Activated CD4-positive, alpha-beta T cell treated with anti-CD3 and anti-CD28 coated beads for 36 hours (primary cell): ENCODE results near the gene MAPT. TPM values are rescaled to one million over a fixed set of nuclear protein-coding genes. Genes with fewer than 3 reads are reported as not detected.

Experiments
- ATAC-seq: fragments of 200-7000 bp; cut with Tn5 transposase; one replicate; pipeline ENCODE4 v1.10.0; 2021; ENCODE audit warnings: mild to moderate bottlenecking, moderate library complexity
- CTCF ChIA-PET: fragments of 350-600 bp; sonication (Branson Sonifier 250); formaldehyde crosslinking; loops from one replicate; lab custom pipeline; 2021; ENCODE audit warnings: antibody characterized with exemption; lab: Charles Lee
- POLR2A ChIA-PET: fragments of 350-600 bp; sonication (Branson Sonifier 250); formaldehyde crosslinking; loops from one replicate; lab custom pipeline; 2021; ENCODE audit warnings: antibody characterized with exemption, inconsistent platforms; lab: Charles Lee
- DNase-seq: peaks from one replicate; pipeline ENCODE4 v3.0.0-alpha.2; 2020
- H3K27ac Mint-ChIP-seq: one replicate; pipeline ENCODE4 v1.8.0; 2021; ENCODE audit warnings: mixed read lengths
- H3K27me3 Mint-ChIP-seq: one replicate; pipeline ENCODE4 v1.8.0; 2021; ENCODE audit warnings: mixed read lengths
- H3K36me3 Mint-ChIP-seq: one replicate; pipeline ENCODE4 v1.8.0; 2021; ENCODE audit warnings: low read depth, mixed read lengths
- H3K4me1 Mint-ChIP-seq: one replicate; pipeline ENCODE4 v1.8.0; 2021; ENCODE audit warnings: mixed read lengths
- H3K4me3 Mint-ChIP-seq: one replicate; pipeline ENCODE4 v1.8.0; 2021; ENCODE audit warnings: mild to moderate bottlenecking, moderate library complexity, mixed read lengths
- H3K9me3 Mint-ChIP-seq: one replicate; pipeline ENCODE4 v1.8.0; 2021; ENCODE audit warnings: low read depth, mixed read lengths
- intact Hi-C, 2 experiments: fragments of 100-400 bp; cut with DNase I in 1 of 2; cut with micrococcal nuclease in 1 of 2; formaldehyde crosslinking; loops; one replicate each; pipeline versions ENCODE4 v1.14.2 to v1.15.1; 2022 to 2024; cut with DNase I, micrococcal nuclease
- total RNA-seq, 2 experiments: library from RNA; stranded (reverse); gene quantifications; one replicate each; pipeline ENCODE4 v1.2.3, GENCODE V29; 2021

MAPT gene
- total RNA-seq, 2 experiments from 2014 or later, result 0.75 to 1.7 TPM

DNA sequence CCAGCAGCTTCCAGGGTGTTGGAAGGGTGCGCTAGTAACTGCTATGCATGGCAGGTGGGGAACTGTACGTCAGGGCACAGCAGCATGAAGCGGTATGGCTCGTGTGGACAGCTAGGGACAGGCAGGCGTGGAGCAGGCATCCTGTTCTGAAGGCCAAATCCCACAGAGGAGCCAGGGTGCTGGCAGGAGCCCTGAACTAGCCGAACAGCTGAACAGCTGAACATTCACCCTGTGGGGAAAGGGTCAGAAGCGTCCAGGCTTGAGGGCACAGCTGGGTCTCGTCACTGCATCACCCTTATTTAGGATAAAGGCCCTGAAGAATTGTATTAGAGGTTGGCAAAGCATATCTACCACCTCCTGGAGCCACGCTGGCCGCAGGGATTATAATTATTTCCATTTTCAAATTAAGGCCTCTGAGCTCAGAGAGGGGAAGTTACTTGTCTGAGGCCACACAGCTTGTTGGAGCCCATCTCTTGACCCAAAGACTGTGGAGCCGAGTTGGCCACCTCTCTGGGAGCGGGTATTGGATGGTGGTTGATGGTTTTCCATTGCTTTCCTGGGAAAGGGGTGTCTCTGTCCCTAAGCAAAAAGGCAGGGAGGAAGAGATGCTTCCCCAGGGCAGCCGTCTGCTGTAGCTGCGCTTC, 101.4 kb downstream of the MAPT start:
- Mint-ChIP-seq H3K9me3 (no peaks in the 10 kb centered on the region), H3K27me3 (no peaks in the 10 kb centered on the region), H3K4me3 (no peak overlapping the region), H3K27ac (no peak overlapping the region), H3K36me3 (no peaks in the 10 kb centered on the region), H3K4me1 (no peaks in the 10 kb centered on the region)
- intact Hi-C loops, result no loop called here
- ATAC-seq (no peak), DNase-seq (no peak)
- ChIA-PET POLR2A (no interaction called here), CTCF (no interaction called here)

DNA sequence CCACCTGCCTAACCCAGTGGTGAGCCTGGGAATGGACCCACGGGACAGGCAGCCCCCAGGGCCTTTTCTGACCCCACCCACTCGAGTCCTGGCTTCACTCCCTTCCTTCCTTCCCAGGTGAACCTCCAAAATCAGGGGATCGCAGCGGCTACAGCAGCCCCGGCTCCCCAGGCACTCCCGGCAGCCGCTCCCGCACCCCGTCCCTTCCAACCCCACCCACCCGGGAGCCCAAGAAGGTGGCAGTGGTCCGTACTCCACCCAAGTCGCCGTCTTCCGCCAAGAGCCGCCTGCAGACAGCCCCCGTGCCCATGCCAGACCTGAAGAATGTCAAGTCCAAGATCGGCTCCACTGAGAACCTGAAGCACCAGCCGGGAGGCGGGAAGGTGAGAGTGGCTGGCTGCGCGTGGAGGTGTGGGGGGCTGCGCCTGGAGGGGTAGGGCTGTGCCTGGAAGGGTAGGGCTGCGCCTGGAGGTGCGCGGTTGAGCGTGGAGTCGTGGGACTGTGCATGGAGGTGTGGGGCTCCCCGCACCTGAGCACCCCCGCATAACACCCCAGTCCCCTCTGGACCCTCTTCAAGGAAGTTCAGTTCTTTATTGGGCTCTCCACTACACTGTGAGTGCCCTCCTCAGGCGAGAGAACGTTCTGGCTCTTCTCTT, 102.1 kb downstream of the MAPT start:
- DNase-seq (no peak), ATAC-seq (no peak)
- Mint-ChIP-seq H3K27ac (no peak overlapping the region), H3K4me3 (no peak overlapping the region), H3K4me1 (no peaks in the 10 kb centered on the region), H3K27me3 (no peaks in the 10 kb centered on the region), H3K36me3 (no peaks in the 10 kb centered on the region), H3K9me3 (no peaks in the 10 kb centered on the region)
- intact Hi-C loops, result no loop called here
- POLR2A ChIA-PET, result no interaction called here
- CTCF ChIA-PET, result no interaction called here

DNA sequence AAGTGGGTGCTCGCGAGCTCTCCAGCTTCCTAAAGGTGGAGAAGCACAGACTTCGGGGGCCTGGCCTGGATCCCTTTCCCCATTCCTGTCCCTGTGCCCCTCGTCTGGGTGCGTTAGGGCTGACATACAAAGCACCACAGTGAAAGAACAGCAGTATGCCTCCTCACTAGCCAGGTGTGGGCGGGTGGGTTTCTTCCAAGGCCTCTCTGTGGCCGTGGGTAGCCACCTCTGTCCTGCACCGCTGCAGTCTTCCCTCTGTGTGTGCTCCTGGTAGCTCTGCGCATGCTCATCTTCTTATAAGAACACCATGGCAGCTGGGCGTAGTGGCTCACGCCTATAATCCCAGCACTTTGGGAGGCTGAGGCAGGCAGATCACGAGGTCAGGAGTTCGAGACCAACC, 102.8 kb downstream of the MAPT start:
- Mint-ChIP-seq H3K27ac (no peak overlapping the region), H3K4me3 (no peak overlapping the region), H3K9me3 (no peaks in the 10 kb centered on the region), H3K27me3 (no peaks in the 10 kb centered on the region), H3K36me3 (no peaks in the 10 kb centered on the region), H3K4me1 (no peaks in the 10 kb centered on the region)
- POLR2A ChIA-PET, result no interaction called here
- no peak for DNase-seq
- ATAC-seq, result no peak
- intact Hi-C loops, result no loop called here
- CTCF ChIA-PET, result interaction anchor here (0.7 kb wide), 1 partner anchor 266 kb away, joined by 5 read pairs; no protein-coding TSS in a partner anchor

DNA sequence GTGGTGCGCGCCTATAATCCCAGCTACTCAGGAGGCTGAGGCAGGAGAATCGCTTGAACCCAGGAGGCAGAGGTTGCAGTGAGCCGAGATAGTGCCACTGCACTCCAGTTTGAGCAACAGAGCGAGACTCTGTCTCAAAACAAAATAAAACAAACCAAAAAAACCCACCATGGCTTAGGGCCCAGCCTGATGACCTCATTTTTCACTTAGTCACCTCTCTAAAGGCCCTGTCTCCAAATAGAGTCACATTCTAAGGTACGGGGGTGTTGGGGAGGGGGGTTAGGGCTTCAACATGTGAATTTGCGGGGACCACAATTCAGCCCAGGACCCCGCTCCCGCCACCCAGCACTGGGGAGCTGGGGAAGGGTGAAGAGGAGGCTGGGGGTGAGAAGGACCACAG, 103.3 kb downstream of the MAPT start:
- Mint-ChIP-seq H3K4me1 (no peaks in the 10 kb centered on the region), H3K27ac (no peak overlapping the region), H3K9me3 (no peaks in the 10 kb centered on the region), H3K27me3 (no peaks in the 10 kb centered on the region), H3K4me3 (no peak overlapping the region), H3K36me3 (no peaks in the 10 kb centered on the region)
- ChIA-PET CTCF (interaction anchor here (0.7 kb wide), 1 partner anchor 265 kb away, joined by 5 read pairs; no protein-coding TSS in a partner anchor), POLR2A (no interaction called here)
- intact Hi-C loops, result no loop called here
- DNase-seq (no peak), ATAC-seq (no peak)

DNA sequence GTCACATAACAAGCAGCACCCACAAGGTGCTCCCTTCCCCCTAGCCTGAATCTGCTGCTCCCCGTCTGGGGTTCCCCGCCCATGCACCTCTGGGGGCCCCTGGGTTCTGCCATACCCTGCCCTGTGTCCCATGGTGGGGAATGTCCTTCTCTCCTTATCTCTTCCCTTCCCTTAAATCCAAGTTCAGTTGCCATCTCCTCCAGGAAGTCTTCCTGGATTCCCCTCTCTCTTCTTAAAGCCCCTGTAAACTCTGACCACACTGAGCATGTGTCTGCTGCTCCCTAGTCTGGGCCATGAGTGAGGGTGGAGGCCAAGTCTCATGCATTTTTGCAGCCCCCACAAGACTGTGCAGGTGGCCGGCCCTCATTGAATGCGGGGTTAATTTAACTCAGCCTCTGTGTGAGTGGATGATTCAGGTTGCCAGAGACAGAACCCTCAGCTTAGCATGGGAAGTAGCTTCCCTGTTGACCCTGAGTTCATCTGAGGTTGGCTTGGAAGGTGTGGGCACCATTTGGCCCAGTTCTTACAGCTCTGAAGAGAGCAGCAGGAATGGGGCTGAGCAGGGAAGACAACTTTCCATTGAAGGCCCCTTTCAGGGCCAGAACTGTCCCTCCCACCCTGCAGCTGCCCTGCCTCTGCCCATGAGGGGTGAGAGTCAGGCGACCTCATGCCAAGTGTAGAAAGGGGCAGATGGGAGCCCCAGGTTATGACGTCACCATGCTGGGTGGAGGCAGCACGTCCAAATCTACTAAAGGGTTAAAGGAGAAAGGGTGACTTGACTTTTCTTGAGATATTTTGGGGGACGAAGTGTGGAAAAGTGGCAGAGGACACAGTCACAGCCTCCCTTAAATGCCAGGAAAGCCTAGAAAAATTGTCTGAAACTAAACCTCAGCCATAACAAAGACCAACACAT, 104.9 kb downstream of the MAPT start, which contains the start of gene STH:
TSS of gene STH (plus strand) at position 264 of the 913 bp plus-strand sequence. CDS start at position 294, 30 bp downstream.
- Mint-ChIP-seq H3K4me3 (no peak within 1 kb of the TSS), H3K4me1 (no peaks in the 10 kb centered on the region), H3K27ac (no peak within 1 kb of the TSS), H3K27me3 (no peaks in the 10 kb centered on the region), H3K9me3 (no peaks in the 10 kb centered on the region), H3K36me3 (no peaks in the 10 kb centered on the region)
- no peak for DNase-seq
- no peak for ATAC-seq
- intact Hi-C loops, result no loop called here
- ChIA-PET CTCF (interaction anchor here (1.0 to 1.1 kb wide), 2 partner anchors 44 to 214 kb away, joined by 4 to 5 read pairs; no protein-coding TSS in a partner anchor), POLR2A (no interaction called here)

DNA sequence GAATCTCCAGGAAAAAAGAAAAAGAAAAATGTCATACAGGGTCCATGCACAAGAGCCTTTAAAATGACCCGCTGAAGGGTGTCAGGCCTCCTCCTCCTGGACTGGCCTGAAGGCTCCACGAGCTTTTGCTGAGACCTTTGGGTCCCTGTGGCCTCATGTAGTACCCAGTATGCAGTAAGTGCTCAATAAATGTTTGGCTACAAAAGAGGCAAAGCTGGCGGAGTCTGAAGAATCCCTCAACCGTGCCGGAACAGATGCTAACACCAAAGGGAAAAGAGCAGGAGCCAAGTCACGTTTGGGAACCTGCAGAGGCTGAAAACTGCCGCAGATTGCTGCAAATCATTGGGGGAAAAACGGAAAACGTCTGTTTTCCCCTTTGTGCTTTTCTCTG, 105.5 kb downstream of the MAPT start:
- Mint-ChIP-seq H3K36me3 (no peaks in the 10 kb centered on the region), H3K4me3 (no peak overlapping the region), H3K9me3 (no peaks in the 10 kb centered on the region), H3K27ac (no peak overlapping the region), H3K4me1 (no peaks in the 10 kb centered on the region), H3K27me3 (no peaks in the 10 kb centered on the region)
- intact Hi-C loops, result loop anchor here in 1 of 2 experiments (2.0 to 5.0 kb wide), 3 partner anchors 45 to 287 kb away; no protein-coding TSS in a partner anchor
- CTCF ChIA-PET, result interaction anchor here (1.1 kb wide), 2 partner anchors 26 to 213 kb away, joined by 3 to 5 read pairs; no protein-coding TSS in a partner anchor
- POLR2A ChIA-PET, result no interaction called here
- no peak for DNase-seq
- ATAC-seq, result no peak

DNA sequence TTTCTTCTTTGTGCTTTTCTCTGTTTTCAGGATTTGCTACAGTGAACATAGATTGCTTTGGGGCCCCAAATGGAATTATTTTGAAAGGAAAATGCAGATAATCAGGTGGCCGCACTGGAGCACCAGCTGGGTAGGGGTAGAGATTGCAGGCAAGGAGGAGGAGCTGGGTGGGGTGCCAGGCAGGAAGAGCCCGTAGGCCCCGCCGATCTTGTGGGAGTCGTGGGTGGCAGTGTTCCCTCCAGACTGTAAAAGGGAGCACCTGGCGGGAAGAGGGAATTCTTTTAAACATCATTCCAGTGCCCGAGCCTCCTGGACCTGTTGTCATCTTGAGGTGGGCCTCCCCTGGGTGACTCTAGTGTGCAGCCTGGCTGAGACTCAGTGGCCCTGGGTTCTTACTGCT, 105.9 kb downstream of the MAPT start:
- CTCF ChIA-PET, result interaction anchor here (1.1 to 2.2 kb wide), 3 partner anchors 26 to 213 kb away, joined by 3 to 12 read pairs (median 3); no protein-coding TSS in a partner anchor
- Mint-ChIP-seq H3K36me3 (no peaks in the 10 kb centered on the region), H3K4me1 (no peaks in the 10 kb centered on the region), H3K4me3 (no peak overlapping the region), H3K9me3 (no peaks in the 10 kb centered on the region), H3K27me3 (no peaks in the 10 kb centered on the region), H3K27ac (no peak overlapping the region)
- ATAC-seq (no peak), DNase-seq (no peak)
- intact Hi-C loops, result loop anchor here in 1 of 2 experiments (2.0 to 5.0 kb wide), 3 partner anchors 45 to 287 kb away; no protein-coding TSS in a partner anchor
- POLR2A ChIA-PET, result no interaction called here

DNA sequence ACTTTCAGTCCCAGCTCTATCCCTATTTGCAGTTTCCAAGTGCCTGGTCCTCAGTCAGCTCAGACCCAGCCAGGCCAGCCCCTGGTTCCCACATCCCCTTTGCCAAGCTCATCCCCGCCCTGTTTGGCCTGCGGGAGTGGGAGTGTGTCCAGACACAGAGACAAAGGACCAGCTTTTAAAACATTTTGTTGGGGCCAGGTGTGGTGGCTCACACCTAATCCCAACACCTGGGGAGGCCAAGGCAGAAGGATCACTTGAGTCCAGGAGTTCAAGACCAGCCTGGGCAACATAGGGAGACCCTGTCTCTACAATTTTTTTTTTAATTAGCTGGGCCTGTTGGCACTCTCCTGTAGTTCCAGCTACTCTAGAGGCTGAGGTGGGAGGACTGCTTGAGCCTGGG, 106.4 kb downstream of the MAPT start:
- Mint-ChIP-seq H3K4me3 (no peak overlapping the region), H3K27ac (no peak overlapping the region), H3K36me3 (no peaks in the 10 kb centered on the region), H3K27me3 (no peaks in the 10 kb centered on the region), H3K9me3 (no peaks in the 10 kb centered on the region), H3K4me1 (no peaks in the 10 kb centered on the region)
- CTCF ChIA-PET, result interaction anchor here (1.0 to 2.2 kb wide), 6 partner anchors 27 to 212 kb away, joined by 3 to 12 read pairs (median 3); no protein-coding TSS in a partner anchor
- POLR2A ChIA-PET, result no interaction called here
- no peak for ATAC-seq
- intact Hi-C loops, result loop anchor here in 1 of 2 experiments (2.0 to 5.0 kb wide), 3 partner anchors 44 to 287 kb away; no protein-coding TSS in a partner anchor
- no peak for DNase-seq

DNA sequence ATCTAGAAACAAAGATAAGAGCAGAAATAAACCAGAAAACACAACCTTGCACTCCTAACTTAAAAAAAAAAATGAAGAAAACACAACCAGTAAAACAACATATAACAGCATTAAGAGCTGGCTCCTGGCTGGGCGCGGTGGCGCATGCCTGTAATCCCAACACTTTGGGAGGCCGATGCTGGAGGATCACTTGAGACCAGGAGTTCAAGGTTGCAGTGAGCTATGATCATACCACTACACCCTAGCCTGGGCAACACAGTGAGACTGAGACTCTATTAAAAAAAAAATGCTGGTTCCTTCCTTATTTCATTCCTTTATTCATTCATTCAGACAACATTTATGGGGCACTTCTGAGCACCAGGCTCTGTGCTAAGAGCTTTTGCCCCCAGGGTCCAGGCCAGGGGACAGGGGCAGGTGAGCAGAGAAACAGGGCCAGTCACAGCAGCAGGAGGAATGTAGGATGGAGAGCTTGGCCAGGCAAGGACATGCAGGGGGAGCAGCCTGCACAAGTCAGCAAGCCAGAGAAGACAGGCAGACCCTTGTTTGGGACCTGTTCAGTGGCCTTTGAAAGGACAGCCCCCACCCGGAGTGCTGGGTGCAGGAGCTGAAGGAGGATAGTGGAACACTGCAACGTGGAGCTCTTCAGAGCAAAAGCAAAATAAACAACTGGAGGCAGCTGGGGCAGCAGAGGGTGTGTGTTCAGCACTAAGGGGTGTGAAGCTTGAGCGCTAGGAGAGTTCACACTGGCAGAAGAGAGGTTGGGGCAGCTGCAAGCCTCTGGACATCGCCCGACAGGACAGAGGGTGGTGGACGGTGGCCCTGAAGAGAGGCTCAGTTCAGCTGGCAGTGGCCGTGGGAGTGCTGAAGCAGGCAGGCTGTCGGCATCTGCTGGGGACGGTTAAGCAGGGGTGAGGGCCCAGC, 107.3 kb downstream of the MAPT start:
- CTCF ChIA-PET, result interaction anchor here (0.6 to 2.2 kb wide), 11 partner anchors 17 to 285 kb away, joined by 3 to 12 read pairs (median 3); no protein-coding TSS in a partner anchor
- Mint-ChIP-seq H3K27me3 (no peaks in the 10 kb centered on the region), H3K9me3 (no peaks in the 10 kb centered on the region)

DNA sequence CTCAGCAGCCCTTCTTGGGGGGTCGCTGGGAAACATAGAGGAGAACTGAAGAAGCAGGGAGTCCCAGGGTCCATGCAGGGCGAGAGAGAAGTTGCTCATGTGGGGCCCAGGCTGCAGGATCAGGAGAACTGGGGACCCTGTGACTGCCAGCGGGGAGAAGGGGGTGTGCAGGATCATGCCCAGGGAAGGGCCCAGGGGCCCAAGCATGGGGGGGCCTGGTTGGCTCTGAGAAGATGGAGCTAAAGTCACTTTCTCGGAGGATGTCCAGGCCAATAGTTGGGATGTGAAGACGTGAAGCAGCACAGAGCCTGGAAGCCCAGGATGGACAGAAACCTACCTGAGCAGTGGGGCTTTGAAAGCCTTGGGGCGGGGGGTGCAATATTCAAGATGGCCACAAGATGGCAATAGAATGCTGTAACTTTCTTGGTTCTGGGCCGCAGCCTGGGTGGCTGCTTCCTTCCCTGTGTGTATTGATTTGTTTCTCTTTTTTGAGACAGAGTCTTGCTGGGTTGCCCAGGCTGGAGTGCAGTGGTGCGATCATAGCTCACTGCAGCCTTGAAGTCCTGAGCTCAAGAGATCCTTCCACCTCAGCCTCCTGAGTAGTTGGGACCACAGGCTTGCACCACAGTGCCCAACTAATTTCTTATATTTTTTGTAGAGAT, 108.1 kb downstream of the MAPT start:
- intact Hi-C loops, result loop anchor here (1.0 to 5.0 kb wide), 6 partner anchors 42 to 285 kb away; no protein-coding TSS in a partner anchor
- Mint-ChIP-seq H3K36me3 (no peaks in the 10 kb centered on the region), H3K27me3 (no peaks in the 10 kb centered on the region), H3K9me3 (no peaks in the 10 kb centered on the region), H3K4me1 (no peaks in the 10 kb centered on the region), H3K4me3 (no peak overlapping the region), H3K27ac (no peak overlapping the region)
- ATAC-seq (peak; percentile 93), DNase-seq (peak; percentile 83)
- ChIA-PET POLR2A (no interaction called here), CTCF (interaction anchor here (0.7 to 2.2 kb wide), 7 partner anchors 10 to 284 kb away, joined by 3 to 12 read pairs (median 3); no protein-coding TSS in a partner anchor)

More for the DNA sequence above, 107.3 kb downstream of the MAPT start:
- ATAC-seq, result no peak
- Mint-ChIP-seq H3K27ac (no peak overlapping the region), H3K4me1 (no peaks in the 10 kb centered on the region), H3K36me3 (no peaks in the 10 kb centered on the region), H3K4me3 (no peak overlapping the region)
- intact Hi-C loops, result loop anchor here (1.0 to 5.0 kb wide), 7 partner anchors 43 to 286 kb away; no protein-coding TSS in a partner anchor
- POLR2A ChIA-PET, result interaction anchor here (0.6 kb wide), 1 partner anchor 1597 kb away, joined by 3 read pairs; no protein-coding TSS in a partner anchor
- no peak for DNase-seq
